ENCODE measurements around the gene TSR3. TPM values are rescaled to one million over a fixed set of nuclear protein-coding genes. Genes with fewer than 3 reads are reported as not detected.

The TSR3 gene
- polyA plus RNA-seq, 1 of the 3 experiments (the other 2 are of a cell fraction), result 87.3 TPM

GRCh38 chr16:1344499-1344898, 7.2 kb downstream of the TSR3 start:
- POLR2A ChIA-PET, result interaction anchor here (1.3 kb wide), 1 partner anchor 76 kb away, joined by 4 read pairs; the partner anchor contains the start of gene UQCC4
- H3K4me2 ChIP-seq, result no peak overlapping the region

More at GRCh38 chr16:1344499-1344898, 7.2 kb downstream of the TSR3 start:
- DNase-seq, result no peak
- H3K79me2 ChIP-seq (ENCODE audit: insufficient read depth), result no peaks in the 10 kb centered on the region
- H2AFZ ChIP-seq (ENCODE audit: low read depth), result no peak overlapping the region
- no peak for TF ChIP-seq GATA2 (CRISPR knock-in tag; IDR thresholded peaks at IDR 0.05)
- TF ChIP-seq TAF1 (IDR thresholded peaks at IDR 0.05; ENCODE audit: borderline replicate concordance, low read depth, low read length), result no peak
- no peak for TF ChIP-seq MXI1 (IDR thresholded peaks at IDR 0.05; ENCODE audit: low read depth, low read length)
- TF ChIP-seq CHD2 (IDR thresholded peaks at IDR 0.05; ENCODE audit: low read length, partially characterized antibody), result no peak
- TF ChIP-seq NRF1 (IDR thresholded peaks at IDR 0.05; ENCODE audit: low read depth, low read length), result no peak
- no peak for TF ChIP-seq IRF3 (IDR thresholded peaks at IDR 0.05; ENCODE audit: low read depth, low read length)
- no peak for TF ChIP-seq RAD21 (IDR thresholded peaks at IDR 0.05; ENCODE audit: low read length)
- TF ChIP-seq RXRA (IDR thresholded peaks at IDR 0.05; ENCODE audit: borderline replicate concordance, low read depth), result no peak
- TF ChIP-seq FOSL2 (IDR thresholded peaks at IDR 0.05; ENCODE audit: borderline replicate concordance, low read depth), result no peak
- no peak for TF ChIP-seq REST (IDR thresholded peaks at IDR 0.05; ENCODE audit: low read depth, low read length)
- TF ChIP-seq RCOR1 (IDR thresholded peaks at IDR 0.05; ENCODE audit: low read length), result no peak
- no peak for TF ChIP-seq POLR2AphosphoS5 (IDR thresholded peaks at IDR 0.05; ENCODE audit: low read depth, low read length)
- TF ChIP-seq TEAD4 (IDR thresholded peaks at IDR 0.05; ENCODE audit: borderline replicate concordance, insufficient read depth), result no peak
- no peak for TF ChIP-seq JUND (IDR thresholded peaks at IDR 0.05)
- TF ChIP-seq NFIC (IDR thresholded peaks at IDR 0.05; ENCODE audit: borderline replicate concordance), result no peak
- TF ChIP-seq MEF2A (IDR thresholded peaks at IDR 0.05; ENCODE audit: borderline replicate concordance, low read depth), result no peak
- no peak for TF ChIP-seq FOXJ3 (CRISPR knock-in tag; IDR thresholded peaks at IDR 0.05)
- no peak for TF ChIP-seq RFX5 (IDR thresholded peaks at IDR 0.05; ENCODE audit: low read length)
- TF ChIP-seq YY1 (IDR thresholded peaks at IDR 0.05; ENCODE audit: low read depth), result no peak
- peaks cover 0 to 18% of the 10 kb centered on the region in 2 experiments; a peak in 1 of 4 replicates for H3K4me1 ChIP-seq (ENCODE audit: control insufficient read depth in 1 of 2, insufficient read depth in 2 of 2, low read depth in 1 of 2, low read length in 1 of 2)
- no peak overlapping the region for H3K4me3 ChIP-seq (ENCODE audit: low read depth in 2 of 2, low read length in 1 of 2)
- H3K27me3 ChIP-seq (ENCODE audit: insufficient read depth), result peaks cover 15% of the 10 kb centered on the region
- no peaks in the 10 kb centered on the region for H3K9me3 ChIP-seq
- 59% methylated on average over 10 of the region's 14 CpGs for WGBS (ENCODE audit: low lambda C conversion rate)
- H3K9ac ChIP-seq, result no peak overlapping the region
- no peaks in the 10 kb centered on the region for H3K9me2 ChIP-seq
- no peaks in the 10 kb centered on the region for H4K20me1 ChIP-seq (ENCODE audit: insufficient read depth)
- H3K27ac ChIP-seq (ENCODE audit: low read depth in 2 of 2, low read length in 1 of 2), result no peak overlapping the region
- no peaks in the 10 kb centered on the region for H3F3A ChIP-seq (replicated peaks; ENCODE audit: insufficient read depth)
- CTCF ChIA-PET, result interaction anchor here (1.0 to 2.6 kb wide), 5 partner anchors 11 to 36 kb away, joined by 3 to 9 read pairs (median 4); partner anchors contain the start of gene BAIAP3
- peaks cover 0 to 17% of the 10 kb centered on the region in 2 experiments for H3K36me3 ChIP-seq (replicated peaks in 1 of 2; ENCODE audit: control insufficient read depth in 1 of 2, insufficient read depth in 2 of 2, low read length in 1 of 2)

Measured in SK-N-SH (cell line).